Lower leg skin (tissue), 4 donors: ENCODE measurements around the gene MEI1. TPM values are rescaled to one million over a fixed set of nuclear protein-coding genes. Genes with fewer than 3 reads are reported as not detected.
A peak's percentile ranks its signal among the peaks of the same experiment; 100 is the strongest.
"Not testable (repeated sequence)": the region's sequence is repeated elsewhere in the genome, so short reads cannot be mapped to it uniquely, and the experiment has no call there.

ENCODE experiments used
- DNase-seq, 2 donors: peaks; one replicate each; pipeline ENCODE4 v3.0.0-alpha.2; 2019; ENCODE audit warnings: low spot score in 2 of 2
- H3K4me3 ChIP-seq: fragments of 200-600 bp; sonication (generic); 2 replicates; pipeline ENCODE4 v1.5.1; 2017; ENCODE audit warnings: mild to moderate bottlenecking, low read depth; ENCODE audit not compliant: poor library complexity, severe bottlenecking
- CTCF ChIP-seq, 3 donors: fragments of 450-650 bp; IDR thresholded peaks; one replicate each; pipeline ENCODE4 v1.5.1; 2016; ENCODE audit warnings: antibody characterized with exemption in 3 of 3, mild to moderate bottlenecking in 3 of 3, moderate library complexity in 2 of 3
- POLR2A ChIP-seq, 2 donors: fragments of 450-650 bp; IDR thresholded peaks; one replicate each; pipeline ENCODE4 v1.6.1; 2016 to 2017; ENCODE audit warnings: antibody characterized with exemption in 2 of 2, mild to moderate bottlenecking in 1 of 2, moderate library complexity in 1 of 2
- WGBS, 2 donors: methylation state at CpG; one replicate each; pipeline ENCODE4 v1.1.5; 2018; 5-methylcytosine and 5-hydroxymethylcytosine counted together
- intact Hi-C: fragments of 100-400 bp; cut with DNase I; formaldehyde crosslinking; loops from one replicate; pipeline ENCODE4 v1.15.0; 2023; ENCODE audit warnings: low total_unique reads
- total RNA-seq, 4 donors: library from RNA; depleted of rRNA; stranded (reverse); fragments of >200 nt; gene quantifications; one replicate each; pipeline ENCODE4 v1.1.0, GENCODE V29; 2016

MEI1 gene
- total RNA-seq, 4 donors from 2014 or later, result 1.2 to 2.1 TPM; not detected in 2

- WGBS, 2 donors, result 90 to 93% methylated on average over 7 of the region's 7 CpGs
- TF ChIP-seq POLR2A (IDR thresholded peaks at IDR 0.05) (no peak), CTCF (IDR thresholded peaks at IDR 0.05) (no peak)
- intact Hi-C loops, result no loop called here
- no peak for DNase-seq
- no peak overlapping the region for H3K4me3 ChIP-seq
These were observed 32.9 kb downstream of the MEI1 start for GRCh38 chr22:41732096-41732772.

GRCh38 chr22:41733241-41733640 is 33.9 kb downstream of the MEI1 start:
- 96 to 97% methylated on average over 4 of the region's 4 CpGs for WGBS, 2 donors
- DNase-seq, H3K4me3 ChIP-seq, intact Hi-C loops: not testable (repeated sequence)

- H3K4me3 ChIP-seq, result no peak overlapping the region
- no peak for DNase-seq
- intact Hi-C loops, result no loop called here
- TF ChIP-seq CTCF (IDR thresholded peaks at IDR 0.05) (no peak), POLR2A (IDR thresholded peaks at IDR 0.05) (no peak)
- 94% methylated on average over 3 of the region's 3 CpGs for WGBS, 2 donors
These were observed 40.3 kb downstream of the MEI1 start for GRCh38 chr22:41739576-41739975.

- intact Hi-C loops, result no loop called here
- TF ChIP-seq POLR2A (IDR thresholded peaks at IDR 0.05), result no peak
- TF ChIP-seq CTCF (IDR thresholded peaks at IDR 0.05), result no peak
- no peak for DNase-seq
- H3K4me3 ChIP-seq, result no peak overlapping the region
- 59 to 63% methylated on average over 6 of the region's 6 CpGs for WGBS, 2 donors
These were observed 43.6 kb downstream of the MEI1 start for GRCh38 chr22:41742918-41743317.

GRCh38 chr22:41745968-41746367 is 46.7 kb downstream of the MEI1 start:
- intact Hi-C loops, result no loop called here
- DNase-seq, result no peak
- 64 to 68% methylated on average over 3 of the region's 3 CpGs for WGBS, 2 donors
- TF ChIP-seq POLR2A (IDR thresholded peaks at IDR 0.05), result no peak
- no peak for TF ChIP-seq CTCF (IDR thresholded peaks at IDR 0.05)
- H3K4me3 ChIP-seq, result no peak overlapping the region

- H3K4me3 ChIP-seq, result no peak overlapping the region
- intact Hi-C loops, result no loop called here
- DNase-seq, result peak; percentile 58 to 91
- WGBS, 2 donors, result 0 to 5% methylated on average over 3 of the region's 3 CpGs
- no peak for TF ChIP-seq CTCF (IDR thresholded peaks at IDR 0.05)
- TF ChIP-seq POLR2A (IDR thresholded peaks at IDR 0.05), result no peak
These were observed 47.5 kb downstream of the MEI1 start for GRCh38 chr22:41746567-41747400.
